Astrocyte (in vitro differentiated cells and primary cell): ENCODE measurements around the gene HAPLN3. TPM values are rescaled to one million over a fixed set of nuclear protein-coding genes. Genes with fewer than 3 reads are reported as not detected.

Experiments used
- DNase-seq: peaks from one replicate; pipeline ENCODE4 v3.0.0-alpha.2; 2010; ENCODE audit warnings: low read depth
- FAIRE-seq: peaks from 2 replicates; lab custom pipeline; 2011; peaks lifted over from hg19 to GRCh38; lab: Jason Lieb, UNC
- H2AFZ ChIP-seq: 2 replicates; pipeline ENCODE4 v1.6.0; 2012; ENCODE audit warnings: low read depth, low read length, inconsistent platforms
- H3K27ac ChIP-seq: 2 replicates; pipeline ENCODE4 v1.5.1; 2011; ENCODE audit warnings: low read depth, low read length, inconsistent platforms
- H3K27me3 ChIP-seq: 2 replicates; pipeline ENCODE4 v1.6.0; 2011; ENCODE audit warnings: low read length, inconsistent platforms; ENCODE audit not compliant: insufficient read depth
- H3K36me3 ChIP-seq: 2 replicates; pipeline ENCODE4 v1.5.1; 2011; ENCODE audit warnings: low read length, inconsistent platforms; ENCODE audit not compliant: insufficient read depth
- H3K4me1 ChIP-seq: 2 replicates; pipeline ENCODE4 v1.5.1; 2011; ENCODE audit warnings: low read length, inconsistent platforms; ENCODE audit not compliant: insufficient read depth
- H3K4me2 ChIP-seq: 2 replicates; pipeline ENCODE4 v1.6.0; 2012; ENCODE audit warnings: low read length, inconsistent platforms
- H3K4me3 ChIP-seq: 2 replicates; pipeline ENCODE4 v1.5.1; 2011; ENCODE audit warnings: low read depth, mild to moderate bottlenecking, low read length, inconsistent platforms; ENCODE audit not compliant: insufficient read depth
- H3K79me2 ChIP-seq: 2 replicates; pipeline ENCODE4 v1.6.0; 2012; ENCODE audit warnings: mild to moderate bottlenecking, low read length, inconsistent platforms; ENCODE audit not compliant: insufficient read depth
- H3K9ac ChIP-seq: 2 replicates; pipeline ENCODE4 v1.6.0; 2012; ENCODE audit warnings: mild to moderate bottlenecking, low read length, inconsistent platforms
- H3K9me3 ChIP-seq: 2 replicates; pipeline ENCODE4 v1.5.1; 2012; ENCODE audit warnings: low read depth, mild to moderate bottlenecking, low read length, inconsistent platforms; ENCODE audit not compliant: insufficient read depth
- H4K20me1 ChIP-seq: 2 replicates; pipeline ENCODE4 v1.6.0; 2012; ENCODE audit warnings: low read length, inconsistent platforms; ENCODE audit not compliant: insufficient read depth
- H3K27ac Mint-ChIP-seq: one replicate; pipeline ENCODE4 v1.8.0; 2021; ENCODE audit warnings: mild to moderate bottlenecking, mixed read lengths; ENCODE audit not compliant: unreplicated experiment
- H3K27me3 Mint-ChIP-seq: one replicate; pipeline ENCODE4 v1.8.0; 2021; ENCODE audit warnings: low read depth, mixed read lengths; ENCODE audit not compliant: unreplicated experiment
- H3K36me3 Mint-ChIP-seq: one replicate; pipeline ENCODE4 v1.8.0; 2021; ENCODE audit warnings: low read depth, mixed read lengths; ENCODE audit not compliant: unreplicated experiment
- H3K4me1 Mint-ChIP-seq: one replicate; pipeline ENCODE4 v1.8.0; 2021; ENCODE audit warnings: low read depth, mixed read lengths; ENCODE audit not compliant: unreplicated experiment
- H3K4me3 Mint-ChIP-seq: one replicate; pipeline ENCODE4 v1.8.0; 2021; ENCODE audit warnings: mild to moderate bottlenecking, moderate library complexity, mixed read lengths; ENCODE audit not compliant: unreplicated experiment
- H3K9me3 Mint-ChIP-seq: one replicate; pipeline ENCODE4 v1.8.0; 2021; ENCODE audit warnings: mild to moderate bottlenecking, mixed read lengths; ENCODE audit not compliant: unreplicated experiment
- CTCF ChIP-seq: IDR thresholded peaks from 2 replicates; pipeline ENCODE4 v1.5.1; 2011; ENCODE audit warnings: low read depth, mild to moderate bottlenecking, inconsistent platforms, low read length, moderate library complexity; ENCODE audit not compliant: insufficient read depth
- EZH2 ChIP-seq: IDR thresholded peaks from 2 replicates; pipeline ENCODE4 v1.6.1; 2012; ENCODE audit warnings: mild to moderate bottlenecking, low read length, inconsistent platforms; ENCODE audit not compliant: insufficient read depth
- total RNA-seq: library from RNA; stranded (reverse); gene quantifications from 2 replicates; pipeline ENCODE4 v1.2.1, GENCODE V29; 2021

The HAPLN3 gene
- total RNA-seq, 1 donor from 2014 or later = 8.2 TPM

- no peaks in the 10 kb centered on the region for H3K4me1 ChIP-seq
- no peaks in the 10 kb centered on the region for H3K9me3 ChIP-seq
- no peak overlapping the region for H3K4me2 ChIP-seq
- no peak for FAIRE-seq
- no peak overlapping the region for H2AFZ ChIP-seq
- Mint-ChIP-seq H3K36me3 (no peaks in the 10 kb centered on the region), H3K4me1 (no peaks in the 10 kb centered on the region), H3K4me3 (no peak overlapping the region), H3K27me3 (peaks cover 18% of the 10 kb centered on the region), H3K27ac (no peak overlapping the region), H3K9me3 (no peaks in the 10 kb centered on the region)
- H3K27me3 ChIP-seq = no peaks in the 10 kb centered on the region
- no peaks in the 10 kb centered on the region for H3K36me3 ChIP-seq
- no peak for DNase-seq
- H3K9ac ChIP-seq = no peak overlapping the region
- no peak overlapping the region for H3K4me3 ChIP-seq
- no peaks in the 10 kb centered on the region for H3K79me2 ChIP-seq
- H4K20me1 ChIP-seq = no peaks in the 10 kb centered on the region
- no peak overlapping the region for H3K27ac ChIP-seq
- TF ChIP-seq CTCF (no peak), EZH2 (no peak)
These were observed 49.7 kb downstream of the HAPLN3 start for GRCh38 chr15:88845616-88846015.

GRCh38 chr15:88844749-88845386, 50.5 kb downstream of the HAPLN3 start:
- no peaks in the 10 kb centered on the region for H3K27me3 ChIP-seq
- H3K4me1 ChIP-seq = no peaks in the 10 kb centered on the region
- DNase-seq (no peak), FAIRE-seq (no peak)
- H3K36me3 Mint-ChIP-seq = no peaks in the 10 kb centered on the region
- H4K20me1 ChIP-seq = no peaks in the 10 kb centered on the region
- no peak overlapping the region for H3K4me2 ChIP-seq
- no peak overlapping the region for H3K27ac Mint-ChIP-seq
- no peaks in the 10 kb centered on the region for H3K79me2 ChIP-seq
- no peak overlapping the region for H3K4me3 ChIP-seq
- H3K9me3 Mint-ChIP-seq = no peaks in the 10 kb centered on the region
- H2AFZ ChIP-seq = no peak overlapping the region
- H3K4me1 Mint-ChIP-seq = no peaks in the 10 kb centered on the region
- H3K27me3 Mint-ChIP-seq = peaks cover 22% of the 10 kb centered on the region
- H3K27ac ChIP-seq = no peak overlapping the region
- no peaks in the 10 kb centered on the region for H3K9me3 ChIP-seq
- no peak overlapping the region for H3K9ac ChIP-seq
- H3K36me3 ChIP-seq = no peaks in the 10 kb centered on the region
- H3K4me3 Mint-ChIP-seq = no peak overlapping the region
- TF ChIP-seq EZH2 = no peak
- TF ChIP-seq CTCF = no peak

GRCh38 chr15:88843334-88843733, 52.0 kb downstream of the HAPLN3 start:
- Histone ChIP-seq H3K4me2 (no peak overlapping the region), H3K9ac (no peak overlapping the region), H2AFZ (no peak overlapping the region), H3K4me3 (no peak overlapping the region), H3K27ac (no peak overlapping the region), H3K9me3 (no peaks in the 10 kb centered on the region), H3K4me1 (no peaks in the 10 kb centered on the region), H3K27me3 (no peaks in the 10 kb centered on the region), H3K36me3 (no peaks in the 10 kb centered on the region), H3K79me2 (no peaks in the 10 kb centered on the region), H4K20me1 (no peaks in the 10 kb centered on the region)
- Mint-ChIP-seq H3K27ac (no peak overlapping the region), H3K4me3 (no peak overlapping the region), H3K27me3 (peaks cover 20% of the 10 kb centered on the region), H3K9me3 (no peaks in the 10 kb centered on the region), H3K36me3 (no peaks in the 10 kb centered on the region), H3K4me1 (no peaks in the 10 kb centered on the region)
- no peak for FAIRE-seq
- DNase-seq = no peak
- TF ChIP-seq CTCF (no peak), EZH2 (no peak)
